Measurements from ENCODE around the gene SPTLC3. TPM values are rescaled to one million over a fixed set of nuclear protein-coding genes. Genes with fewer than 3 reads are reported as not detected.

Gene SPTLC3
- total and polyA plus RNA-seq, 2 donors (not counting 1 experiment from before 2014, with no cell fraction given): not detected

DNA sequence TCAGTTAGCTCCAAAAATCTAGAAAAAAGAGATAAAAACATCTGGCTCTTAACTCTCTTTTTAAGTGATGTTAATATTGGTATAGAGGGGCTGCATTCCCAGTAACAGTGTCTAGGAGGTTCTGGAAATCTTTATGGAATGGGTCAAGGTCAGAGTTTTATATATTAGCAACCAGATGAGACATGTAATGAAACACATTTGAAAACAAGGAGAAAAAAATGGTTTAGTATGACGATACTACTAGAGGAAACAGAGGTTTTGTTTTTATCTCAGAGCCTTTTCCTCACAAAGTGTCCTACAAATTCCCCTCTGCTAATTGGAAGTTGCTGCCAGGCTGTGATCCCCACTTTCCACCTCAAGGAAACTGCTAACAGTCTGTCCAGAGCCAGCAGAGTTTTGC, 111.7 kb downstream of the SPTLC3 start:
- Histone ChIP-seq H3K27ac (ENCODE audit: low read length in 2 of 2) (no peak overlapping the region), H2AFZ (ENCODE audit: insufficient read depth, low read depth, low read length, poor library complexity, severe bottlenecking) (no peak overlapping the region), H4K20me1 (ENCODE audit: control insufficient read depth, insufficient read depth, low read length, poor library complexity, severe bottlenecking) (no peaks in the 10 kb centered on the region), H3K4me3 (ENCODE audit: control extremely low read depth in 1 of 5, extremely low read depth in 1 of 5, insufficient read depth in 1 of 5, low read depth in 2 of 5, low read length in 4 of 5) (no peak overlapping the region), H3K4me1 (ENCODE audit: control insufficient read depth in 2 of 2, insufficient read depth in 2 of 2, low read length in 2 of 2) (no peaks in the 10 kb centered on the region), H3K9ac (ENCODE audit: low read length) (no peak overlapping the region), H3K36me3 (replicated peaks in 1 of 2; ENCODE audit: control extremely low read depth in 1 of 2, control insufficient read depth in 1 of 2, extremely low read depth in 1 of 2, insufficient read depth in 2 of 2, low read length in 1 of 2) (no peaks in the 10 kb centered on the region), H3K79me2 (ENCODE audit: control insufficient read depth, insufficient read depth, low read length) (no peaks in the 10 kb centered on the region), H3K9me3 (ENCODE audit: control extremely low read depth in 1 of 3, control insufficient read depth in 2 of 3, insufficient read depth in 1 of 3, low read length in 2 of 3) (no peaks in the 10 kb centered on the region), H3K27me3 (replicated peaks in 1 of 4; ENCODE audit: control extremely low read depth in 1 of 4, control insufficient read depth in 3 of 4, insufficient read depth in 4 of 4, low read length in 3 of 4) (no peaks in the 10 kb centered on the region), H3K4me2 (replicated peaks; ENCODE audit: low read depth, low read length, poor library complexity, severe bottlenecking) (no peak overlapping the region)
- H3K27me3 Mint-ChIP-seq: peaks cover 9% of the 10 kb centered on the region
- WGBS (ENCODE audit: insufficient coverage): no CpG with 5 or more reads among the region's 1 CpG
- no peaks in the 10 kb centered on the region for H3K4me1 Mint-ChIP-seq
- H3K4me3 Mint-ChIP-seq: no peak overlapping the region
- no peaks in the 10 kb centered on the region for H3K9me3 Mint-ChIP-seq (ENCODE audit: insufficient read depth)
- intact Hi-C loops (cut with micrococcal nuclease): no loop called here
- no peak for DNase-seq
- ATAC-seq (ENCODE audit: low read depth): no peak
- TF ChIP-seq CTCF (IDR thresholded peaks at IDR 0.05) (no peak), EZH2 (IDR thresholded peaks at IDR 0.05; ENCODE audit: borderline replicate concordance, insufficient read depth, low read depth, low read length, poor library complexity, severe bottlenecking) (no peak)
- no peak overlapping the region for H3K27ac Mint-ChIP-seq
- ChIA-PET CTCF (interaction anchor here (0.5 to 8.0 kb wide), 8 partner anchors 10 to 934 kb away, joined by 3 to 70 read pairs (median 6); no protein-coding TSS in a partner anchor), POLR2A (no interaction called here)

- no peak overlapping the region for H3K9ac ChIP-seq (ENCODE audit: low read length)
- no peaks in the 10 kb centered on the region for H3K4me1 Mint-ChIP-seq
- ATAC-seq (ENCODE audit: low read depth): no peak
Measured at GRCh38 chr20:13121840-13122515, 113.2 kb downstream of the SPTLC3 start.

More at GRCh38 chr20:13121840-13122515, 113.2 kb downstream of the SPTLC3 start:
- Mint-ChIP-seq H3K9me3 (ENCODE audit: insufficient read depth) (no peaks in the 10 kb centered on the region), H3K4me3 (no peak overlapping the region), H3K27ac (no peak overlapping the region), H3K27me3 (peaks cover 5% of the 10 kb centered on the region)
- 92% methylated on average over 2 of the region's 5 CpGs for WGBS (ENCODE audit: insufficient coverage)
- no peak overlapping the region for H3K27ac ChIP-seq (ENCODE audit: low read length in 2 of 2)
- H4K20me1 ChIP-seq (ENCODE audit: control insufficient read depth, insufficient read depth, low read length, poor library complexity, severe bottlenecking): no peaks in the 10 kb centered on the region
- no peaks in the 10 kb centered on the region for H3K27me3 ChIP-seq (replicated peaks in 1 of 4; ENCODE audit: control extremely low read depth in 1 of 4, control insufficient read depth in 3 of 4, insufficient read depth in 4 of 4, low read length in 3 of 4)
- intact Hi-C loops (cut with micrococcal nuclease): no loop called here
- CTCF ChIA-PET: interaction anchor here (0.5 to 8.0 kb wide), 5 partner anchors 10 to 649 kb away, joined by 3 to 70 read pairs (median 3); no protein-coding TSS in a partner anchor
- H3K4me2 ChIP-seq (replicated peaks; ENCODE audit: low read depth, low read length, poor library complexity, severe bottlenecking): no peak overlapping the region
- TF ChIP-seq CTCF (IDR thresholded peaks at IDR 0.05) (no peak), EZH2 (IDR thresholded peaks at IDR 0.05; ENCODE audit: borderline replicate concordance, insufficient read depth, low read depth, low read length, poor library complexity, severe bottlenecking) (no peak)
- POLR2A ChIA-PET: no interaction called here
- DNase-seq: no peak
- H2AFZ ChIP-seq (ENCODE audit: insufficient read depth, low read depth, low read length, poor library complexity, severe bottlenecking): no peak overlapping the region
- no peak overlapping the region for H3K4me3 ChIP-seq (ENCODE audit: control extremely low read depth in 1 of 5, extremely low read depth in 1 of 5, insufficient read depth in 1 of 5, low read depth in 2 of 5, low read length in 4 of 5)
- H3K4me1 ChIP-seq (ENCODE audit: control insufficient read depth in 2 of 2, insufficient read depth in 2 of 2, low read length in 2 of 2): no peaks in the 10 kb centered on the region
- H3K36me3 ChIP-seq (replicated peaks in 1 of 2; ENCODE audit: control extremely low read depth in 1 of 2, control insufficient read depth in 1 of 2, extremely low read depth in 1 of 2, insufficient read depth in 2 of 2, low read length in 1 of 2): no peaks in the 10 kb centered on the region
- H3K9me3 ChIP-seq (ENCODE audit: control extremely low read depth in 1 of 3, control insufficient read depth in 2 of 3, insufficient read depth in 1 of 3, low read length in 2 of 3): no peaks in the 10 kb centered on the region
- H3K79me2 ChIP-seq (ENCODE audit: control insufficient read depth, insufficient read depth, low read length): no peaks in the 10 kb centered on the region
